GM21723 (cell line): Measurements from ENCODE around the gene PANX2.
"Not testable (repeated sequence)": the region's sequence is repeated elsewhere in the genome, so short reads cannot be mapped to it uniquely, and the experiment has no call there.

Experiments used
- ATAC-seq: cut with Tn5 transposase; IDR thresholded peaks from one replicate; pipeline ENCODE4 v1.9.1; 2021; ENCODE audit warnings: mild to moderate bottlenecking, moderate library complexity; ENCODE audit not compliant: unreplicated experiment

The PANX2 gene

DNA sequence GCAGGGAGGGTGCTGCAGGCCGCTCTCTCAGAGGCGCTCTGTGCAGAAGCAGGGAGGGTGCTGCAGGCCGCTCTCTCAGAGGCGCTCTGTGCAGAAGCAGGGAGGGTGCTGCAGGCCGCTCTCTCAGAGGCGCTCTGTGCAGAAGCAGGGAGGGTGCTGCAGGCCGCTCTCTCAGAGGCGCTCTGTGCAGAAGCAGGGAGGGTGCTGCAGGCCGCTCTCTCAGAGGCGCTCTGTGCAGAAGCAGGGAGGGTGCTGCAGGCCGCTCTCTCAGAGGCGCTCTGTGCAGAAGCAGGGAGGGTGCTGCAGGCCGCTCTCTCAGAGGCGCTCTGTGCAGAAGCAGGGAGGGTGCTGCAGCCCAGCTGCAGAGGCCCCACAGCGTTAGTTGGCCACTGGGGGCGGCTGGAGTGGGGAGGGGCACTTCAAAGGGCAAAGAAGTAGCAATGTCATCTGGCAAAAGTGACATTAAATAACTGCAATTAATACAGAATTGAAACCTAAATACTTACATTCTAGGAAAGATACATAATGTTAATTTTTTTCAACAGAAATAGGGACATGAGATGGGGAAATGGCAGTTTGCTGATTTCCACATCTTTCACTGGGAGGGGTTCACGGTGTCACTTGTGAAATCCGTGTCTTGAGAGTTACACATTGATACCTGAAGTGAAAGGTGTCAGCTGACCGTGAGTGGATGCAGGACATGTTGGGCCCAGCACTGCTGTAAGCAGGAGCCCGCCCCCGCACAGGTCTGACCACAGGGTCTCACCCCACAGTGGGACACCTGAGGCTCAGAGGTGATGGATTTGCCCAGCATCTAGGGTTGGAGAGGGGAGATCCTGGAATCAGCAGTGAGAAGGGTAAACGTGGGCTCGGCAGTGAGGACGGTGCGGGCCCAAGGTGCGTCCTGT, 23.0 kb upstream of the PANX2 start:
- ATAC-seq: not testable (repeated sequence)

DNA sequence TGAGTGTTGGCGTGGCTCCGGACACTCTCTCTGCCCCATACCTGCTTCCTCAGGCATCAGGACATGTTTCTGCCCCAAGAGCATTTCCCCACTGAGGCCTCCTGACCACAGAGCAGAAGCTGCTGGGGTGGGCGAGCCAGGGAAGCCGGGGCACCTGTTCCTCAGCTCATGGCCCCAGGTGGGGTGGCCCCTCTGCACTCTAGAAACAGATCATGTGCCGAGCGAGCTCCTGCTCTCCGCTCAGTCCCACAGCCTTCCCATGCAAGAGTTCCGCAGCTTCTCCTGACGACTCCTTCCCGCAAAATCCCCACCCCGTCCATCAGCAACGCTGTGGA, 22.4 kb upstream of the PANX2 start:
- ATAC-seq: no peak

DNA sequence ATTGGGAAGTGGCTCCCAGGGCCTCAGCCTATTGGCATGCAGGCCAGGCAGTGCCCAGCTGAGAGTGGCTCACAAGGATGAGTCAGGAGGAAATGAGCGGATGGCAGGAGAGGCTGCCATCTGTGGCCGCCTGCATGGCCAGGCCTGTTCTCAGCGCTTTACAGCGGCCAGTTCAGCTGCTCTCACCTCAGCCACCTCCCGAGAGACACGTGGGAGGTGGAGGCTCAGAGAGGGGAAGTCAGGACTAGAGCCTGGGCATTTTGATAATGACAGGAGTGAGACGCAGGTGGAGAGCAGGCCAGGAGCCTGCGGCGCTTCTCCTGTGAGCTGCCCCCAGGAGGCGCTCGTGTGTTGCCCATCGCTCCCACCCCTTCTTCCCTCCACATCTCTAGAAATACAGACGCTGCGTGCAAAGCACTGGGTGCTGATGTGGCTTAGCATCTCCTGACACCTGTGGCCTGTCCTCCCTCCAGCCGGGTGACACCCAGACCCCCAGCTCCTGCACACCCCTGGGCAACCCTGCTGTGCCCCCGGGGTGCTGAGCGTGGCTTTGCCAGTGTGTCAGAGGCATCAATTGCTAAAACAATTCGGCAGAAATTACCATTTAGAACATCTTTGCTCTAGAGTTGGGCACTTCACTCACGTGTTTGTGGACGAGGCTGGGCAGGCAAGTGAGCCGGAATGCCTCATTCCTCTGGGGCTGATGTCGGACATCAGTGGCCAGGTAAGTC, 21.4 kb upstream of the PANX2 start:
- peak; percentile 57 for ATAC-seq

DNA sequence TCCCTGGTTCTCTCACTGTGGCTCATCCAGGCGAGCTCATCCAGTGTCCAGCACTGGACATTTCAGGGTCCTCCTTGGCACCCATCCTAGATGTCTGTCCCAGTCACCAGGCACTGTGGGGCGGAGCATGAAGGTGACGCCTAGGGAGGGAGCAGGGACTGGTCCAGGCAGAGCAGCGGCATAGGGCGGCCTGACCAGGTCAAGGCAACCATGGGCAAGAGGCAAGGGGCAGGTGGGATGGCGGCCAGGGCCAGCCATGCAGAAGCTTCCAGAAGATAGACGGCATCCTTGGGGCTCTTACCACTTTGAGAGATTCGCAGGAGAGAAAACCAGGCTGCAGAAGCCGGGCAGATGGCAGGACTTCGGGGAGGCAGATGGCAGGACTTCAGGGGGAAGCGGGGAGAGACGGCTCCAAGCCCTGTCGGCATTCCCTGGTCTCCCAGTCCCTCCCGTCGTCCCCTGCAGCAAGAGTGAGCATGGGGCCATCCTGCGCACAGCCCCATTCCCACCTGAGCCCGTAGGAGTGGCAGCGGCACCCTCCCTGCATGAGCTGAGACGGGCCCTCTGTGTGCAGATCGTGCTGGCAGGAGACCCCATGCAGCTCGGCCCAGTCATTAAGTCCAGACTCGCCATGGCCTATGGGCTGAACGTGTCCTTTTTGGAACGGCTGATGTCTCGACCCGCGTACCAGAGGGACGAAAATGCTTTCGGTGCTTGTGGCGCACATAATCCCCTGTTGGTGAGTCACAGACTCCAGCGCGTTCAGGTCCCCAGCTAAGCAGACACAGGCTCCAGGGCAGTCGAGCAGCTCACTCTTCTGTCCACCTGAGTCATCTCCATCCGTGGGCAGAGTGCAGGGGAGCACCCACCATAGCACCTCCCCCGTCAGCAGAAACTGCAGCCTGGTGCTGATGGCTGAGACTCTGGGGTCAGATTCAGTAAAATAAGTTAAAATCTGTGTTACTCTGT, 20.1 kb upstream of the PANX2 start:
- ATAC-seq: no peak

DNA sequence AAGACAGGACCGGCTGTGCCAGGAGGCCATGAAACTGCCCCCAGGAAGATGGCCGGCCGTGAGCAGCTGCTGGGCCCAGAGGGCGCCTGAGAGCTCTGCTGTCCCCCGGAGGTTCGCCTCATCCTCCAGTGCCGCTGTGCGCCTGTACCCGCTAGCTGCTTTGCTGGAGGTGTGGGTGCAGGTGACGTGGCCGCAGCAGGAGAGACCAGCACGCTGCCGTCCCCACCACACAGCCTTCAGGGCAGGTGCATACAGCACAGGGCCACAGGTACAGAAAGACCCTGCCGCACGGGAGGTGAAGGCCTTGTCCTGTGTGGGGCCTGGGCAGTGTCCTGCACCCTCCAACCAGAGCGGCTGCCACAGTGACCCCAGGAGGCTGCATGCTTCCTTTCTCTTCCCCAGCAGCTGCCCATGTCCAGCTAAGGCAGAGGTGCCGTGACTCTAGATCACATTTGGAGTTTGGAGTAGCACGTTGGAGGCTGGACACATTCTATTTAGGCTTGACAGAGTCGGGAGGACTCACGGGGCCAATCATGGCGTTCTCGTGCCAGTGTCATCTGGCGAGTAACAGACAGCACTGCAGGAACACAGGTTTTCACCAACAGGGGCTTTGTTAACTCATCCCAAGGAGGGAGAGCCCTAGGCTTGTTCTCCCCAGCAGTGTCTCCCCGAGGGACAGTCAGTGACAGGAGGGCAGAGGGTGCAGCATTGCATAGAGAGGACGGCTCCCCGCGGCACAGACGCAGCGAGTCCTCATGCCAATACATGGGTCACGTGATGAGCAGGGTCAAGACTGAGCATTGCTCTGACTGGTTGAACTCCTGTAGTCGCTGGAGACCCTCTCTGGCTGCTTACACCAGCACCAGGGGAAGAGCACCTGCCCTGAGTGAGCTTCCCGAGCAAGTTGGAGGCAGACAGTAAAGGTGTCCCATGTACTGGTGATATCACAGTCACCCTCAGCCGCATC, 18.7 kb upstream of the PANX2 start:
- no peak for ATAC-seq

DNA sequence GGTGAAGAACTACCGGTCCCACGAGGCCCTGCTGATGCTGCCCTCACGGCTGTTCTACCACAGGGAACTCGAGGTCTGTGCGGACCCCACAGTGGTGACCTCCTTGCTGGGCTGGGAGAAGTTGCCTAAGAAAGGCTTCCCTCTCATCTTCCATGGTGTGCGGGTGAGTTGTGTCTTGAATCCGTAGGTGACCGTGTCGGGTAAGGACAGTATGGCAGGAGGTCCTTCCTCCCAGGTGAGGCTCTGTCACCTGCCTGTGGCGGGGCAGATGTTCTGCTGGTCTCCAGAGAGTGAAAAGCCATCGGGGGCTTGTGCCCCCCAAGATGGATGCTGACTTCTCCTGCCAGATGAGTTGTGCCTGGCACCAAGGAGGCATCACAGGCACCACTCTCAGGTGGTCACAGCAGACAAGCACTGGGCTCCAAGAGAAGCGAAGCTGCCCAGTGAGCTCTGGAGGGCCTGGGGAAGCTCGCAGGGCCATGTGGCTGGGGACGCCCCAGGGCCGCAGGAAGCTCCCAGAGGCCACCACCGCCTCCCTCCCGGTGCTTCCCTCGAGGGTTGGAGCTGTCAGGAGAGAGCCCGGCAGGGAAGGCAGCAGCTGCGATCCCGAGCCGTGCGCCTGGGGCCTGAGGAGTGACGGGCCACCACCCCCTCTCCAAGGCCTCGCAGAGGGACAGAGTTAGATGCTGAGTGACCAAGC, 17.3 kb upstream of the PANX2 start:
- no peak for ATAC-seq

DNA sequence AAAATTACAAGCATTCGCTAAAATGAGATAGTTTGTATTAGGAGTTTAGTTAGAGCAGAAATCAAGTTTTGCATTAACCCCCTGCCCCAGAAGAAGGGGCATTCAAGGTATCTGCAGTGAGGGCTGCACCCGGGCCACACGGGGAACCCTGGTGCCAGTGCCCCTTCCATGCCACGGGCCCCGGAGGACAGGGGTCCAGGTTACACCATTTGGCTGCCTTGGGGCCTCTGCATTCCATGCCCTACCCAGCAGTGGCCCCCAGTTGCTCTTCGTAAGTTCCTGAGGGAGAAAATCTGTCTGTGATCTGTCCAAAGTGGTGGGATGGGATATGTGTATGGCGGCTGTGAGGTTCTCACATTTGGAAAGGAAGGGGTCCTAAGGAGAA, 16.8 kb upstream of the PANX2 start:
- ATAC-seq: no peak

DNA sequence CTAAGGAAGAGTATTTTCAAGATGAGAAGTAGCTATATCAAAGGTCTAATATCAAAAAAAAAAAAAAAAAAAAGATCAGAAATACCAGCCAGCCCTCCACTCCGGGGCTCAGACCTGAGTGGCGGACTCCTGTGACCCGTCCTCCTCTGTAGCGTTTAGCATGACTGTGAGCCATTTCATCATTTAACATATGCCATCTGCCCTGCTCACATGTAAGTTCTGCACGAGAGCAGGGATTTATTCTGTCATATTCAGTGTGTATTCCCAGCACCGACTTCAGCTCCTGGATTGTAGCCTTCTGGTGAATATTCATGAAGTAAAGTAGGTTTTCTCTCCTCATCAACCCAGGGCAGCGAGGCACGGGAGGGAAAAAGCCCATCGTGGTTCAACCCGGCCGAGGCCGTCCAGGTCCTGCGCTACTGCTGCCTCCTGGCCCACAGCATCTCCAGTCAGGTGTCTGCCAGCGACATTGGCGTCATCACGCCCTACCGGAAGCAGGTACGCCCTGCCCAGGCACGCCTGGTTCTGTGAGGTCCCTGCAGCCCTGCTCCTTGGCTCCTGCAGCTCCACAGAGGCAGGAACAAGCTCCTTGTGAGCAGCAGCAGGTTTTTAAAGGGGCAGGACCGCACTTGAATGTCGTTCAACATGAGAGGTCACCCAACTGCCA, 12.7 kb upstream of the PANX2 start:
- ATAC-seq: no peak

DNA sequence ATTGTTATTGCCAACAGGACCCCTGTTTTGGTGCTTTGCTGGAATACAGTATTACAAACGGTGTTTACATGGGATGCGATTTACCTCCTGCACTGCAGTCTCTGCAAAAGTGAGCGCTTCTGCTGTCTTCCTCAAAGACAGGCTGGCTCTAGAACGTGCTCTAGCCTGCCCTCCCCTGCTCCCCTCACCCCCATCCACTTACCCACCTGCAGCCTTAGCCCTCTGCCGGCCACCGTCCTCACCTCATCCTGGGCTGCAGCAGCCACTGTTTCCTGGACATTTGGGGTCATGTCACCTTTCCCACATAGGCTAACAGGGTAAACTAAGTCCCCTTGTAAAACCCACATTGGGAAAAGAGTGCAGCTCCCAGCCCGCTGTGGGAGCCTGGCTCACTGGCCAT, 9.6 kb upstream of the PANX2 start:
- ATAC-seq: no peak

DNA sequence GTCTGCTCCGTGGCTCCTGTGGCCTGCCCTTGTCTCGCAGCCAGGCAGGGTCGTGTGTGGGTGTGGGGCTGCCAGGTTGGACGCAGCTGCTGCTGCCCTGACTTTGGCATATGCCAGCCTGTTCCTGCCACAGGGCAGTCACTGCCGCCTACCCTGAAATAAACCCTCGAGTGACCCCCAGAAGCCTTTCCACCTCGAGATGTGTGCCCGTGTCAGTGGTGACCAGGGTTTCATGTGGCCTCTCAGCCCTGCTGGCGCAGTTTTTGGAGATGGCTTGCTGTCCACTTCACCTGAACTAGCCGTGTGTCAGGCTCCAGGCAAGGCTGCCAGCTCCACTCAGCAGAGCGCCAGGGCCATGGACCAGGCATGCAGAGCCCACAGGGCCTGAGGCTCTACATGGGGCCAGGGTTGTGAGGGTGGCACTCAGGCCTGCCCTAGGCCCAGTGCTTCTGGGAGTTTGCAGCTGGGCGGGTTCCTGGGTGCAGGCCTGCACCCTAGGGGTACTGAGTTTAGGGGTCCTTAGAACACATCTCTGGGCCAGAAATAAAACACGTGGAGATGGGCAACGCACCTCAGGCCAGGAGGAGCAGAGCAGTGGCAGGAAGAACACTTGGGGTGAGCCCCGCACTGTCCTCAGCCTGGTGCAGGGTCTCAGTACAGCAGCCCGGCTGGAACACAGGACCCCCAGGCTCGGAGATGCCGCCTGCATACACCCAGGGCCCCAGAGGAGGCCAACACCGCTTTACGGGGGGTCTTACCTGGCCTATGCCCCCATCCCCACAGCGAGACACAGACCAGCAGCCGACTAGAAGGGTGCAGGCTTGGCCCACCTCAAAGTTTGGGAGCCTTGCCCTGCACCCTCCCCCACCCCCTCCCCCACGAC, 8.8 kb upstream of the PANX2 start:
- ATAC-seq: no peak

DNA sequence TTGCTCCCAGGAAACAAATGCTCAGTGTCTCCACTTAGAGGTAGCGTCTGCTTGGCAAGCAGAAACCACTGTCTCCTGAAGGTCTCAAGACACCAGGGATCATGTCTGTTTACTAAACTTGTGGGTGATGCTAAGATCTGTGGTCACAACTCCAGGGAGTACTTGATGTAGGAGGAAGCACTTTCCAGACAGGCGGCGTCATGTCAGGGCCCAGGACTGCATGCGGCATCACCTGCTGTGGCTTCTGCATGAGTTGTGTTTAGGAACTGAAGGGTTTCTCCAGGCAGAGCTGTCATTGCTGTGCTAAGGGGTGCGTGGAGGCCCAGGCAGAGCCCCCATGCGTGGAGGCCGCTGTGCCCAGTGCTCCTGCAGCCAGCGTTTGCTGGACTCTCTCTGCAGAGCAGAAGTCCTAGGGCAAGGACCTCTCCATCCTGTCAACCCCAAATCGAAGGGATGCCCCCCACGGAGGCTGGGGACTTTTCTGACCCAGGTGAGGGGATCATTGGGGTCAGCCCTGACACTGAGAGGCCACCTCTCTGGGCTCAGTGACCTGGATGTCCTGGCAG, 8.1 kb upstream of the PANX2 start:
- no peak for ATAC-seq

DNA sequence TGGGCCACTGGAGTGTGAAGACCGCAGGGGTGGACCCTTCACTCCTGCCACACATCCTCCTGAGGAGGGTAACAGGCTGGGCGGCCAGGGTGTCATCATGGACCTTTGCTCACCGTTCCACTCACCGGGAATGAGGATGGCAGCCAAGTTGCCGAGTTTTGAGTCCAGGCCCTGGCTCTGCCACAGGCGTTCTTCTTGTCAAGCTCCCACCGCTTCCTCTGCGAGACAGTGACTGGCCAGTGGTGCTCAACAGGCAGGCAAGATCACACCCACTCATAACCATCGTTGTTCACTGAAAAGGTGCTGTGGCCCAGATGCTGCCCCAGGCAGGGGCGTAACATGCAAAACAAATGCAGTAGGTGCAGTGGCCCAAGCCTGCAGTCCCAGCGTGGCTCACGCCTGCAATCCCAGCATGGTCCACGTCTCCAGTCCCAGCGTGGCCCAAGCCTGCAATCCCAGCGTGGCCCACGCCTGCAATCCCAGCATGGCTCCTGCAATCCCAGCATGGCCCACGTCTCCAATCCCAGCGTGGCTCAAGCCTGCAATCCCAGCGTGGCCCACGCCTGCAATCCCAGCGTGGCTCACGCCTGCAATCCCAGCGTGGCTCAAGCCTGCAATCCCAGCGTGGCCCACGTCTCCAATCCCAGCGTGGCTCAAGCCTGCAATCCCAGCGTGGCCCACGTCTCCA, 5.0 kb upstream of the PANX2 start:
- ATAC-seq: no peak

DNA sequence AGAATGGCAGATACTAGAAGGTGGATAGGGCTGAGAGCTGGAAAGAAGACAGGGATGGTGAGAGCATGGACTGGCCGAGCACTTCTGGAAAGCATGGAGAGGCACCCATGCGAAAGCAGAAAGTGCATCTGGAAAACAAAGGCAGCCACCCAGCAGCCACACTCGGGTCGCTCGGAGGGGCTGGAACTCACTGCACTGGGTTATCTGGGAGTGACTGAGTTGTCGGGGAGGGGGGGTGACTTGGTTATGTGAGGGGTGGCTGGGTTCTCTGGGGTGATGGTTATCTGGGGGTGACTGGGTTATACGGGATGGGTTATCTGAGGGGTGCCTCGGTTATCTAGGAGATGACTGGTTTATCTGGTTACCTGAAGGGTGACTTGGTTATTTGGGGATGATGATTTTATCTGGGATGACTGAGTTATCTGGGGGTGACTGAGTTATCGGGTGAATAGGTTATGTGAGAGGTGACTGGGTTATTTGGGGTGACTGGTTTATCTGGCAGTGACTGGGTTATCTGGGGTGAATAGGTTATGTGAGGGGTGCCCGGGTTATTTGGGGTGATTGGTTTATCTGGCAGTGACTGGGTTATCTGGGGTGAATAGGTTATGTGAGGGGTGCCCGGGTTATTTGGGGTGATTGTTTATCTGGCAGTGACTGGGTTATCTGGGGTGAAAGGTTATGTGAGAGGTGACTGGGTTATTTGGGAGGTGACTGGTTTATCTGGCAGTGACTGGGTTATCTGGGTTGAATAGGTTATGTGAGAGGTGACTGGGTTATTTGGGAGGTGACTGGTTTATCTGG, 2.6 kb upstream of the PANX2 start:
- no peak for ATAC-seq

DNA sequence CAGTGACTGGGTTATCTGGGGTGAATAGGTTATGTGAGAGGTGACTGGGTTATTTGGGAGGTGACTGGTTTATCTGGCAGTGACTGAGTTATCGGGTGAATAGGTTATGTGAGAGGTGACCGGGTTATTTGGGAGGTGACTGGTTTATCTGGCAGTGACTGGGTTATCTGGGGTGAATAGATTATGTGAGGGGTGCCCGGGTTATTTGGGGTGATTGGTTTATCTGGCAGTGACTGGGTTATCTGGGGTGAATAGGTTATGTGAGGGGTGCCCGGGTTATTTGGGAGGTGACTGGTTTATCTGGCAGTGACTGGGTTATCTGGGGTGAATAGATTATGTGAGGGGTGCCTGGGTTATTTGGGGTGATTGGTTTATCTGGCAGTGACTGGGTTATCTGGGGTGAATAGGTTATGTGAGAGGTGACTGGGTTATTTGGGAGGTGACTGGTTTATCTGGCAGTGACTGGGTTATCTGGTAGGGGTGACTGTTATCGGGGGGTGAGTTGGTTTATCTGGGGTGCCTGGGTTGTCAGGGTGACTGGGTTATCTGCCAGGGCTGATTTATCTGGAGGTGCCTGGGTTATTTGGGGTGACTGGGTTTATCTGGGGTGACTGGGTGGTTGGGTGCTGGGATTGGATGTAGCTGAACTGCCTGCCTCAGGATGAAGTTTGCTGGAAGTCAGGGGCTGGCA, 1.9 kb upstream of the PANX2 start:
- ATAC-seq: not testable (repeated sequence)

DNA sequence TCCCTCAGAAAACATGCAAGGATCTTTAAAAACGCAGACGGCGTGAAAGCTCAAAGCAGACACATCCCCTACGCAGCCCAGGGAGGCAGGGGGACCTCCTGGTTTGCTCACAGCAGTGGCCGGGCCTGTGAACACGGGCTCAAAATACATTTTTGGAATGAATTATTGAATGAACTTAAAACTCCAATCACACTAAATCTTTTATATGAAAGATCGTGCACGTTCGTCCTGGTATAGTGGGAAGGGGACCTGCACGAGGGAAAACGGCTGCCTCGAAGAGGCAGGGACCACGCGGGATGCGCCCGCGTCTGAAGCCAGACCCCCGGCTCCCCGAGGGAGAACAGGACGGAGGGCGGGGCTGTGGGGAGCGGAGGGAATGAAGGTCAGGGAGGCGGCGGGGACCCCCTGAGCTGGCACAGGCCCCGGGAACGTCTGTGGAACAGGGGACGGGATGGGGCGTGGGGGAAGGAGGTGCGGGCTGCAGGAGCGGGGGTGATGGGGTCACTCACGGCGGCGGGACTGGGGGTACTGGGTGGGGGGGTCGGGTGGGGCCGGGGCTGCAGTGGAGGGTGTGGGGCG, 1.3 kb upstream of the PANX2 start:
- ATAC-seq: no peak
